Stimulated activated CD8-positive, alpha-beta memory T cell treated with anti-CD3 and anti-CD28 coated beads, Interleukin-7, amount 100 ng/mL, for 24 hours (primary cell): ENCODE measurements around the gene PAM.

Experiments
- DNase-seq: peaks from one replicate; pipeline ENCODE4 v3.0.0-alpha.2; 2020; ENCODE audit warnings: low read depth

The PAM gene

GRCh38 chr5:102754767-102755431 lies at the start of gene PAM:
Gene PAM, plus strand, starts transcription at chr5:102755305. Its CDS starts 110,891 bp downstream, at chr5:102866196.
- DNase-seq = peak; percentile 52

GRCh38 chr5:102711525-102712385 lies 43.4 kb upstream of the PAM start:
- DNase-seq = no peak

DNA sequence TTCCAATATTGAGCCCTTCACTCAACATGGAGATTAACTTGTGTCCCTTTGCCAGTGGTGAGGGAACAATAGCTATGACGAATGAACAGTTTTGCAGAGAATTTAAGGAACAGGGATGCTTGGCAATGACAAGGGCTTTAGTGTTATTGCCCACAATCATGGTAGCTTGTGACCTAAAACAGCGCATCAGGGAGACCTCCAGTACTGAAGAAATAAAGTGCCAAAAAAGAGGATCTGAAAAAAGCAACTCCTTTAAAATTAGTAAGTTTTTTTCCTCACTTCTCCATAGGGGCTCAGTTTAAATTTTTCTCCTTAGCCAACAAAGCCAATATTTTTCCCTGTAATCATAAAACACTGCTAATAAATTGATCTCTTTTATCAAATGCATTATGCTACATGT lies 41.8 kb upstream of the PAM start:
- DNase-seq = no peak

DNA sequence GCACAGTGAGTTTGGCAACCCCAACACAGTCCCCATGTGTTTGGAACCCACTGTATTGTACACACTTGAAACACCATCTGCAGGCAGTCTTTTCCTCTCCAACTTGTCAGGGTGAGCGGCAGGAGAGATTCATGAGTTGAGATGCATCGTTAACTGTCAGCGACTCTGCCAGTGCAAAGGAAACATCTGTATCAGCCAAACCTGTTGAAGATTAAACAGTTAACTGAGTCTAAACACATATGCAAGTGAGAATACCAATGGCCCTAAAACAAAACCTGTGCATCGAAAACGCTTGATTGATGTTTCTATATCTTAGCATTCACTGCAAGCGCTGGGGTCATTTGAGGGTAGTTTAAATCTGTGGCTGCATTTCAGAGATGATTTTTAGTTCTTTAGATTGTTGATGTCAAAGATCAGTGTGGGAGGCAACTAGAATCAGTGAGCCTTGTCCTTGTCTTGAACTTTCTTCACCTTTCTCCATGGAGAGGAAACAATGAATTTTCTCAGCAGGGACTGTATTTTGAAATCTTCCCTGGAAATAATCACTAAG lies 41.3 kb upstream of the PAM start:
- no peak for DNase-seq

GRCh38 chr5:102715082-102715807 lies 39.9 kb upstream of the PAM start:
- no peak for DNase-seq

DNA sequence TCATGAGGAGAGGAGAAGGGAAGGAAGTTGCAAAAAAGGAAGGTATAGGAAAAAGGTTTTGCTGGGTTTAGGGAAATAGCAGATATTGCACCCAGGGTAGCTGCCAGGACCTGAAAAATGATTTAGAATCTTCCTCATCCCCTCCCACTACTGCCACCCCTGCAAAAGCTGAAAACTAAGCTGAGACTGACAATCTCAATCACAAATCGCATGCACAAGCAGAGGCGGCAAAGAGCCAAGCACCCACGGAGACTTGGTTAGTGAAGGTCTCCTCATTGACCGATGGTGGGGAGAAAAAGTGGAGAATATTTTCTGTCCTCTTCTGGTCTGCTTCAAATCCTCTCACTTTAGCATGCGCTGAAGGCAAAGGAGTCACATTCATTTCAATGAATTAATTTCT lies 39.1 kb upstream of the PAM start:
- DNase-seq = no peak

- no peak for DNase-seq
Observed at GRCh38 chr5:102718819-102719218, 36.3 kb upstream of the PAM start.

DNA sequence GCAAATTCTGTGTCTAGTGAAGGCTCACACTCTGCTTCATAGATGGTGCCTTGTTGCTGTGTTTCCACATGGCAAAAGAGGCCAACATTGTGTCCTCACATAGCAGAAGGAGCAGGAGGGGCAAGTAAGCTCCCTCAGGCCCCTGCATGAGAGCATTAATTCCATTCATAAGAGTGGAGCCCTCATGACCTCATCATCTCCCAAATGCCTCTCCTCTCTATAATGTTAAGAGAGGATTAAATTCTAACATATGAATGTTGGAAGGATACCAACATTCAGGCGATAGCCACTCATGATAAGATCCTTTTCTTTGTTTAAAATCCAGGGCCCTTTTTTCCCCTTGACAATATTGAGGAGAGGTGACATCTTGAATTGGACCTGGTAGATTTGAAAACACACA lies 35.2 kb upstream of the PAM start:
- no peak for DNase-seq

GRCh38 chr5:102720969-102721368 lies 34.1 kb upstream of the PAM start:
- DNase-seq = no peak

DNA sequence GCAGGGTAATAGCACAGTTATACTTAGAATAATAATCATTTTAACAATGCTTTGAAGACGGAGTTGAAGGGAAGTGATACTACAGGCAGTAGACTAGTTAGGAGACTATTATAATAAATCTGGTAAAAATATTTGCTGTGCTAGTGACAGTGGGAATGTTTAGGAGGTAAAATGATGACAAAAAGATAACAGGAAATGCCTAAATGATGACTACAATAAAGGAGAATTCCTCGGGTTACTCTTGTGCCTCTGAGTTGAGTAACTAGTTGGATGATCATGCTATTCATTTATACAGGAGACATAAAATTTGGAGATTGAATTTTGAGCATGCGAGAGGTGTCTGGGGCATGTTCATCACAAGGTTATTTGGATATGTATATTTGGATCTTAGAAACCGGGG lies 32.2 kb upstream of the PAM start:
- no peak for DNase-seq

- DNase-seq = no peak
Observed at GRCh38 chr5:102731693-102732092, 23.4 kb upstream of the PAM start.

DNA sequence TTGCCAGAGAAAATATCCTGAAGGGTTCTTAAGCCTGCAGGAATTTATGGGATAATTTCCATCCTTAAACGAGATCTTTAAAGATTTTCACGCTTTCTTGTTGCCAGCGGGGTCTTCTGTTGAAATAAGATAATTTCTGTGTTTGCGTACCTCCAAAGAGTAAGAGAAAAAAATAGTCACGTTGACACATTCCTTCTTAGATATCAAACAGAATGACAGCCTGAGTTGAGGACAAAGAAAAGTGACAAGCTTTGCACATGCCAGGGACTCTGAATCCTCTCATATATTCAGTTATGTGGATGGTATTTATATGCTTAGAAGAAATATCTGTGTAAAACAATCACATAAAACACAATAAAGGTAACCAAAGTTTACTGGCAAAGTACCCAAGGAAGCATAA lies 21.6 kb upstream of the PAM start:
- DNase-seq = no peak

GRCh38 chr5:102737161-102737560 lies 17.9 kb upstream of the PAM start:
- no peak for DNase-seq

GRCh38 chr5:102737805-102738469 lies 17.2 kb upstream of the PAM start:
- DNase-seq = no peak

GRCh38 chr5:102740515-102740914 lies 14.6 kb upstream of the PAM start:
- no peak for DNase-seq

DNA sequence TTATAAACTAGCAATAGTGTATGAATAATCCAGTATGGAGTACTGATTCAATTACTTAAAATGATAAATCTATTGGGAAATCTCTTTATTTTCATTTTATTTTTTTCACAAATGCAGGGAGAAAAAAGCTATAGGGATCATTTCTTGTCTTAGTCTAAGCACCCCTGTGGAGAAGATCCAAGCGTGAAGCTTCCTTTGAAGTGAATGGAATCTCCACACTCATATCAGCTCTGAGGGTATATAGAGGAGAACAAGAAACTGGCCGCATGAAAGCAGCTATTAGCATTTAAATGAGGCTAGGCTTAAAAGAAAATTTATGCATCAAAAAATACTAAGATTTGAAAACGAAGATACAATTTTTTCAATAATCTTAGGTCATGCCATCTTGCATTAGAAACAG lies 12.9 kb upstream of the PAM start:
- no peak for DNase-seq

DNA sequence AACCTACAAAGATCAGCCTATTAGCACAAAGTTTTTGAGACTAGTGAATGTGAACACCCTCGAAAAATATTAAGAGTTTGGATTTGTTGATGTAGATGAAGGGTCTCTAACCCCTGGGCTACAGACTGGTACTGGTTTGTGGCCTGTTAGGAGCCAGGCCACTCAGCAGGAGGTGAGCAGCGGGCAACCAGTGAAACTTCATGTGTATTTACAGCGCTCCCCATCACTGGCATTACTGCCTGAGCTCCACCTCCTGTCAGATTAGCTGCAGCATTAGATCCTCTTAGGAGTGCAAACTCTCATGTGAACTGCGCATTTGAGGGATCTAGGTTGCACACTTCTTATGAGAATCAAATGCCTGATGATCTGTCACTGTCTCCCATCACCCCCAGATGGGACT lies 11.2 kb upstream of the PAM start:
- no peak for DNase-seq

GRCh38 chr5:102747386-102748166 lies 7.5 kb upstream of the PAM start:
- DNase-seq = no peak

- no peak for DNase-seq
Observed at GRCh38 chr5:102749416-102750030, 5.6 kb upstream of the PAM start.

DNA sequence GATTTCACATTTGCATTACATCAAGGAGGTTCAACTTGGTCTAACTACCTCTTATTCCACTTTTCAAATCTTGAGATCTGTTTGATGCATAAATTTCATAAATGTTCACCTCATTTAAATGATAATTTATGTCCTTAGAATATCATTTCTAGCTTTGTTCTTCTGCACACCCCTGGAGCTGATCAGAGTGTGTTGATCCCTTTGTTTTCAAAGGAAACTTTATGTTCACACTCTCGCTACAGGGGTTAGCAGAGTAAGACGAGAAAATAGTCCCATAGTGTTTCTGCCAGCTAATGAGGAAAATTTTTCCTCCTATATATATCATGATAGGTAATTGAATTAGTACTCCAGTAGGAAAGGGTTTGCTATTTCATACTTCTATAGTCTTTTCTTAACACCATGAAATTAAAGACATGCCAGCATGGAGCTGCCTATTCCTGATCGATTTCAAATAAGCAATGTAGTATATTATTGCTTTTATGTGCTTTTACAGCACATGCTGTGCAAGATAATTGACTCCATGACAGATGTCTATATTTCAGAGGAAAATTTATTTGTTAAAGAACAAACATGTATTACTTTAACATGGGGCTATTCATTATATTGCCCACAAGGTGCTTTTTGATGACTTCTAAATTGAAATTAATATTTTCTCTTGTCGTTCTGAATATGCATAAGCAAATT lies 4.8 kb upstream of the PAM start:
- DNase-seq = no peak
